Measurements from ENCODE around the gene TSPY2.
"Not testable (repeated sequence)": the region's sequence is repeated elsewhere in the genome, so short reads cannot be mapped to it uniquely, and the experiment has no call there.

TSPY2 gene

GRCh38 chrY:6245923-6246322 is at the start of gene TSPY2:
TSS of gene TSPY2 (plus strand) at chrY:6246223. CDS start at chrY:6246269, 46 bp downstream.
- not testable (repeated sequence) for DNase-seq (ENCODE audit: low read depth)

- not testable (repeated sequence) for DNase-seq (ENCODE audit: low read depth)
These were observed 36.5 kb upstream of the TSPY2 start for GRCh38 chrY:6209565-6209964.

GRCh38 chrY:6217045-6217444 is 29.0 kb upstream of the TSPY2 start:
- not testable (repeated sequence) for DNase-seq (ENCODE audit: low read depth)

GRCh38 chrY:6269839-6270238 is 23.8 kb downstream of the TSPY2 start:
- not testable (repeated sequence) for DNase-seq (ENCODE audit: low read depth)
